ENCODE results near the gene PLEKHG3.

- TF ChIP-seq EZH2 (optimal IDR thresholded peaks at IDR 0.05; ENCODE audit: low read depth, low read length) (no peak), CTCF (IDR thresholded peaks at IDR 0.05; ENCODE audit: low read length) (no peak)
Measured at GRCh38 chr14:64706119-64706592, 1.9 kb downstream of the PLEKHG3 start.

All from MM.1S (cell line).